ENCODE measurements around the gene NAALAD2. TPM values are rescaled to one million over a fixed set of nuclear protein-coding genes. Genes with fewer than 3 reads are reported as not detected.

NAALAD2 gene
- total RNA-seq, 1 experiment from 2014 or later: 0.15 TPM

DNA sequence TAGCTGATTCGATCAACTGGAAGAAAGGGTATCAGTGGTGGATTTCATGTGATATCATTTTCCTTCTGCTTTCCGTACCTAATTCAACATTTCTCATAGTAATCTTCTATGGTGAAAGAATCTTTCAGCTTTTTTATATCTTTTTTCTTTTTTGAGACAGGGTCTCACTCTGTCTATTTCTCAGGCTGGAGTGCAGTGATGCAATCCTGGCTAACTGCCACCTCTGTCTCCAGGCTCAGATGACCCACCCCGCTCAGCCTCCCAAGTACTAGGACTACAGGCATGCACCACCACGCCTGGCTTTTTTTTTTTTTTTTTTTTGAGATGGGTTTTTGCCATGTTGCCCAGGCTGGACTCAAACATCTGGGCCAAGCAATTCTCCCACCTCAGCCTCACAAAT lies 107.0 kb downstream of the NAALAD2 start:
- peak; percentile 15 for DNase-seq (ENCODE audit: low read depth)

Other genes starting within 250 kb of the NAALAD2 start
- gene TRIM49D1, start 212.4 kb upstream of the NAALAD2 start, total RNA-seq (2014; rRNA removed; shearing (Covaris generic)): not detected in 2 replicates
- not detected in 2 replicates for gene TRIM49D2, start 210.6 kb upstream of the NAALAD2 start, total RNA-seq (2014; rRNA removed; shearing (Covaris generic))
- gene TRIM64, start 168.6 kb upstream of the NAALAD2 start, total RNA-seq (2014; rRNA removed; shearing (Covaris generic)): not detected in 2 replicates
- gene TRIM49C, start 103.6 kb upstream of the NAALAD2 start, total RNA-seq (2014; rRNA removed; shearing (Covaris generic)): not detected in 2 replicates
- not detected in 2 replicates for gene UBTFL1, start 48.7 kb upstream of the NAALAD2 start, total RNA-seq (2014; rRNA removed; shearing (Covaris generic))
- 45.1 and 46.5 TPM in 2 replicates for gene CHORDC1, start 88.4 kb downstream of the NAALAD2 start, total RNA-seq (2014; rRNA removed; shearing (Covaris generic))